NOMO-1 (cell line): ENCODE measurements around the gene S100A2.
A peak's percentile ranks its signal among the peaks of the same experiment; 100 is the strongest.
"Not testable (repeated sequence)": the region's sequence is repeated elsewhere in the genome, so short reads cannot be mapped to it uniquely, and the experiment has no call there.

Experiments used
- DNase-seq, 2 experiments: peaks; one replicate each; lab custom pipeline; 2025; ENCODE audit not compliant: unreplicated experiment in 2 of 2; lab: John Stamatoyannopoulos, UW

The S100A2 gene

DNA sequence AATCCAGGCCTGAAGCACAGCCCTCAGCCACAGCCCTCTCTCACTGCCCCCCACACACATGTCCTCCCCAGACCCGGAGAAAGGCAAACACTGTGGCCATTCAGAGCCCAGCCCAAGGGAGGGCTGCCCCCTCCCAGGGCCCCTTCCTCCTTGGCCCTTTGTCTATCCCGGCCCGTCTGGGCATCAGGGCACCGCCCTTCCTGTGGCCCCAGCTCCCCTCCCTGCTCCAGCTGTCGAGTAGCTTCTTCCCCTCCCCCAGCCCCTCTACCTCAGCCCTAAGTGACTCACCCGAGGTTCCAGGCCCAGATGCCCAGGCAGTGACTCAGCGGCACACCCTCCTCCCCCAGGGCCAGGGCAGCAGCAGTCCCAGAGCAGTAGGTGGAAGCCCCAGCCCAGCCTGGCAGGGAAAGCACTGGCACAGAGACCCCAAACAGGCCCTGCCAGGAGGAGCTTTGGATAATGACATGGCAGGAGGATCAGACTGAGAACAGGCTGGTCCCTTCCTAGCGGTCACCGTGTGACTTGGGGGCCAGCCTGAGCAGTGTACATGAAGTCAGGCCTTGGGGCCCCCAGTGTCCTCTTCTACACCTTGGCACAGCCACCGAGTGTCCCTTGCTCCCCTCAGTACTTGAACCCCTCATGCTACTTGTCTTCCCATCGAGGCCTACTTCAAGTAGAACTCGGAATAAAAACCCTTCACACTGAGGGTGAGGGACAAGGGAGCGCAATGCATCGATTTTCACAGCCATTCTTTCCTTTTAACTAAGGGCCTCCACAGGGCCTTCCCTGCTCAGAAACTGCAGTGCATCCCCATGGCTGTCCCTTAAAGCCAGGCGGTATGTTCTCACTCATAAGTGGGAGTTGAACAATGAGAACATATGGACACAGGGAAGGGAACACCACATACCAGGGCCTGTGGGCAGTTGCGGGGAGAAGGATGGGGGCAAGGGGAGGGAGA, 1.0 kb upstream of the S100A2 start:
- peak; percentile 93 to 98 for DNase-seq

DNA sequence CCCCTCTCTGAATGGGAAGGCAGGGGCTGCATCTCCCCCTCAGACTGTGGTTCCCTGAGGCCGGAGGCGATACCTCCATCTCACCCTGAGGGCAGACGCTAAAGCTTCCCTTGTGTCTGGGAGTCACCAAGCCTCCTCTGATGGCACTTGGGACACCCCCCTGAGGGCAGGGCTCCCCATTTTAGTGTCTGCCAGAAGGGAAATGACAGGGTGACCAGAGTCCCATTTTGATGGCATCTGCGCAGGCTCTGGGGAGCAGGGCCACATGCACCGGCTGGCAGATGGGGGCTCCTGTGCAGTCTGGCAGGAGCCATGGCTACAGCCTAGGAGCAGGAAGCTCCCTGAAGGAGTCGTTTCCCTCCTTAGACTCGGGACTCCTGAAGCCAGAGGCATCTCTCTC, 1.7 kb downstream of the S100A2 start:
- no peak for DNase-seq

DNA sequence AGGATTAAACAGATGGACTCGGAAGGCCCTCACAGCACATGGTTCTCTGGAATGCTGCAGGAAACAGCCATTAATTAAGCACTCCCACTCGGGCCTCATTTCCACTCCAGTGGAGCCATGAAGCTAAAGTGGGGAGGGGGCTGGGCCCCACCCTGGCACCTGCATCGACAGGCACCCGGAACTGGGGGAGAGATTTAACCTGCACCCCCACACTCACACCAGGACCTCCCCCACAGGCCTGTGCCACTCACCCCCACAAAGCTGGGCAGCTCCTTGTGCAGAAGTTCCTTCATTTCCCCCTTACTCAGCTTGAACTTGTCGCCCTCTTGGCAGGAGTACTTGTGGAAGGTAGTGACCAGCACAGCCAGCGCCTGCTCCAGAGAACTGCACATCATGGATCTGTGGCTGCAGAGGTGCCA, 2.2 kb downstream of the S100A2 start:
- no peak for DNase-seq

DNA sequence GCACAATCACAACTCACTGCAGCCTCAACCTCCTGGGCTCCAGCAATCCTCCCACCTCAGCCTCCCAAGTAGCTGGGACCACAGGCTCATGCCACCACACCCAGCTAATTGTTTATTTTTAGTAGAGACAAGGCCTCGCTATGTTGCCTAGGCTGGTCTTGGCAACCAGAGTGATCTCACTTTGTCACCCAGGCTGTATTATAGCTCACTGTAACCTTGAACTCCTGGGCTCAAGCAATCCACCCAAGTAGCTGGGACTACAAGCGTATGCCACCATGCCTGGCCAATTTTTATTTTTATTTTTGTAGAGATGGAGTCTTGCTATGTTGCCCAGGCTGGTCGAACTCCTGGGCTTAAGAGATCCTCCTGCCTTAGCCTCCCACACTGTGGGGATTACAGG, 3.6 kb downstream of the S100A2 start:
- not testable (repeated sequence) for DNase-seq

DNA sequence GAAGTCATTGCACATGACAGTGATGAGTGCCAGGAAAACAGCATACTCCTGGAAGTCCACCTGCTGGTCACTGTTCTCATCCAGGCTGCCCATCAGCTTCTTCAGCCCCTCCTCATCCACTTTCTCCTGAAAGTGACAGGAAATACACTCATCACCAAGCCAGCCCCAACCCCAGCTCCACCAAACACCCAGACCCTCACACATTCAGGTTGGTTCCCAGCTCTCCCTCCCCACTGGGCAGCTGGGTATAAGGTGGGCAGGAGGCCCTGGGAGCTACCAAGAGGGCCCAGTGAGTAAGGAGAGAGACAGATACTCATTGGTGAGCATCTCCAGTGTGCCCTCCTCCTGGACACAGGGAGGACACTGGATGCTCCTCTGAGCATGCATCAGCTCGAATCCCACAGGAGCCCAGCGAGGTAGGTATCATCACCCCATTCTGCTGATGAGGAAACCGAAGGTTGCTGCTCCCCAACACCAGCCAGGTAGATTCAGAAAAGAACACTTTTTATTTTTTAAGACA, 4.1 kb downstream of the S100A2 start:
- DNase-seq: no peak

DNA sequence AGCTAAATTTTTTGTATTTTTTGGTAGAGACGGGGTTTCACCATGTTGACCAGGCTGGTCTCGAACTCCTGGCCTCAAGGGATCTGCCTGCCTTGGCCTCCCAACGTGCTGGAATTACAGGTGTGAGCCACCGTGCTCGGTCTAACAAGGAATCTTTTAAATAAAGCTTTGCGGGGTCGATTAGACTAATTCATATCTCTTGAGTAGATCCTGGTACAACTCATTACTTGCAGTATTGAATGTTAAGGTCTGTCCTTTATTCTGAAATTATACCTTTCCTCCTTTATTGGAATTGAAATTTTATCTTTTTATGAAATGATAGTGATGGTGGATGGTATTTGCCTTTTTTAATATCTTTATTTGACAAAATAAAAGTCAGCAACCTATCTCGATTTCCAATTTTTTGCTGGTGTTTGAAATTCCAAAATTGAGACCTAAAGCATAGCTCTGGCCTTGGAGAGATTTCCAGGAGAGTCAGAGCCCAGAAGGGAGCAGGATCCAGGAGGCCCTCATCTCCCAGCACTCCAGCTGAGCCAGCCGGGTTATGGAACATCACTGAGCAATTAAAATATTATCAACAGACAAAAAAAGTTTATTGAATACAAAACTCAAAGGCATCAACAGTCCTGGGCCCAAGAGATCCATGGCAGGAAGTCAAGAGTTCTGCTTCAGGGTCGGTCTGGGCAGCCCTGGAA, 4.7 kb downstream of the S100A2 start:
- no peak for DNase-seq

DNA sequence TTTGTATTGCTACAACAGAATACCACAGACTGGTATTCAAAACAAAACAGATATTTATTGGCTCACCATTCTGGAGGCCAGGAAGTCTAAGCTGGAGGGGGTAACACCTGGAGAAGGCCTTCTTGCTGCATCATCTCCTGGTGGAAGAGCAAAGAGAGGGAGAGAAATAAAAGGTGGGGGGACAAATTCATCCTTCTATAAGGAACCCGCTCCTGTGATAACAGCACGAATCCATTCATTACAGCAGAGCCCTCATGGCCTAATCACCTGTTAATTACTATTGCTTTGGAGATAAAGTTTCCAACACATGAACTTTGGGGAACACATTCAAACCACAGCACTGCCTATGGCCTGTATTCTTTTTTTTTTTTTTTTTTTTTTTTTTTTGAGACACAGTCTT, 5.4 kb downstream of the S100A2 start:
- no peak for DNase-seq

DNA sequence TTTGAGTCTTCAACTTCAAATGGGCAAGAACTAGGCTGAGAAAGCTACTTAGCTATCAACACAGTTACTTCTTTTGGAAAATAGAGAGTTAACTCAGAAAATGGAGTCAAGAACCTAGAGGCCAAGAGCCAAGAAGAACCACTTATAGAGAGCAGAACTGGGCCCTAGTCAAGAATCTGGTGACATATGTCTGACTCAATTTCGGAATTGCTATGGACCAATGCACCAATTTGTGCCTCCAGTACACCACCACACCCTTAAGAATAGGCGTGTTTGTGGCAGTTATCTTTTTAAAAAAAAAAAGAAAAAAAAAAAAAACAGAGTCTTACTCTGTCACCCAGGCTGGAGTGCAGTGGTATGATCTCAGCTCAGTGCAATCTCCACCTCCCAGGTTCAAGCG, 7.8 kb downstream of the S100A2 start:
- no peak for DNase-seq

DNA sequence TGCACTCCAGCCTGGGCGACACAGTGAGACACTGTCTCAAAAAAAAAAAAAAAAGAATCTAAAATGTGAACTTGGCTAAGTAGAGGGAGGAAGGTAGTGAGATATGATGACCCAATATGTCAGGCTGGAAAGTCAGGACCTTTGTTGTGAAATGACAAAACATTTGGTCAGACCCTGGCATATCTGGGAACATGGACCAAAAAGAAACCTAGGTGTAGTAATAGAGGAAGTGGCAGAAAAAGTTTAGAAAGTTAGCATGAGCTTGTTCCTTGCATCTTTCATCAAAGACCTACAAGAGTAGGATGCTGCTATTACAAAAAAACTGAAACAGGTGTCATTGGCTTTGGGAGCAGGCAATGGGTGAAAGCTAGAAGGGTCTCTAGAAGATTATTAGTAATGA, 9.3 kb downstream of the S100A2 start:
- DNase-seq: no peak

DNA sequence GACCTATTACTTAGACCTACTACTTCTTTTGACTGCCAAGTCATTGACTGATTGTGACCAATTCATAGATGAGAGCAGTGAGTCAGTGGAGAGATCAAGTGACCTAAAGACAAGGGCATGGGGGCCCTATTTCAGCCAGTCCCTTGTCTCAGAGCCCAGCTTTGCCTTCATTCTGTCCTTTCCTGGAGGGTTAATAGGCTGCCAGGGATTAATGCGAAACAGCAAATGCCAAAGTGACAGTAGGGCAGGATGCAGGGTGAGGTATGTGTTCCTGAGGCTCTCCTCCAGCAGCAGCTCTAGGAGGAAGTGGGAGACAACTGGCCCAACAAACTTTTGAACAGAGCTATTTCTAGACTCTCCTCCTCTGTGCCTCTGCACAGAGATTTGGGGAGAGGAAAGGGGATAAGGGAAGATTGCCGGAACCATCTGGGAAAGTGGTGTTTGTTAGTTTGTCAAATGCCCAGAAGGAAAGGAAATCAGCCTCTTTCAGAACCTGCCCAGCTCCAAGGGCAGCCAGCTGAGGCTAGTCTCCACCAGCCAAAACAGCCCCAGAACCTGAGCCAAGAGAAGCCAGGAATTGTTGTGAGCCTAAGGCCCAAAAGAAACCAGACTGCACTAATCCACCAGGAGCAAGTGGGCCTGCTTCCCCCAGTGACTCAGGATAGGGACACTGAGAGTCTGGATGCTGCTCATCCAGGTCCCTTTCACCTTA, 11.7 kb downstream of the S100A2 start:
- no peak for DNase-seq

DNA sequence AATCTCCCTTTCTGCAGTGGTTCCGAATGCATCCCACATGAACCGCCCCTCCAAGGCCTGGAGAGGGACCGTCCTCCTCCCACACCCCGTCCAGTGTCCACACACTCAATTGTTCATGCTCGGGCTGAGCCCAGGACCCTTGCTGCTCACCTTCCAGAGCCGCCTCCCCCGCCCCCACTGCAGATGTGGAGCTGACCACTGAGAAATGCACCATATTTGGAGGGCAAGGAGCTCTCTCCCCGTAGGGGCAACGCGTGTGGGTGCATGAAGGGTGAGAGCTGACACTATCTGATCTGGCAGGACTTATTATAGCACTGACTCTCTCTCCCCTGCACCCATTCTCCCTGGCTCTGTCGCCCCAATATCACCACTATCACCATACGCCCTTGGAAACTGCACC, 12.5 kb downstream of the S100A2 start:
- no peak for DNase-seq

DNA sequence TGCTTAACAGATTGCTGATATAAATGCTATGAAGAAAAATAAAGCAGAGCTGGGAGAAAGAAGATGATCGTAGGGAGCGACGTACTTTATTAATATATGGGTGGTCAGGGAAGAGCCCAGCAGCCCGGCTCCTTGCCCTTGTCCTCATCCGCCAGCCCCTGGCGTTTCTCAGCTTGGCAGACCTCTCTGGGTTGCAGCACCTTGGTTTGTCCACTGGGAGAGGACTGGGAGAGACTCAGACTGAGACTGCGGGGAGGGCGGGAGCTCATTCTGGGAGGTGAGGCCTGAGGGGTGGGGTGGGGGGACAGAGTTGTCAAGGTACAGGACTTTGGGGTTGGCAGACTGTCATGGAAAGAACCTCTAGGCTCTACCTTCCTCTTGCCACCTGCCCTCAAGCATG, 13.3 kb downstream of the S100A2 start:
- no peak for DNase-seq

DNA sequence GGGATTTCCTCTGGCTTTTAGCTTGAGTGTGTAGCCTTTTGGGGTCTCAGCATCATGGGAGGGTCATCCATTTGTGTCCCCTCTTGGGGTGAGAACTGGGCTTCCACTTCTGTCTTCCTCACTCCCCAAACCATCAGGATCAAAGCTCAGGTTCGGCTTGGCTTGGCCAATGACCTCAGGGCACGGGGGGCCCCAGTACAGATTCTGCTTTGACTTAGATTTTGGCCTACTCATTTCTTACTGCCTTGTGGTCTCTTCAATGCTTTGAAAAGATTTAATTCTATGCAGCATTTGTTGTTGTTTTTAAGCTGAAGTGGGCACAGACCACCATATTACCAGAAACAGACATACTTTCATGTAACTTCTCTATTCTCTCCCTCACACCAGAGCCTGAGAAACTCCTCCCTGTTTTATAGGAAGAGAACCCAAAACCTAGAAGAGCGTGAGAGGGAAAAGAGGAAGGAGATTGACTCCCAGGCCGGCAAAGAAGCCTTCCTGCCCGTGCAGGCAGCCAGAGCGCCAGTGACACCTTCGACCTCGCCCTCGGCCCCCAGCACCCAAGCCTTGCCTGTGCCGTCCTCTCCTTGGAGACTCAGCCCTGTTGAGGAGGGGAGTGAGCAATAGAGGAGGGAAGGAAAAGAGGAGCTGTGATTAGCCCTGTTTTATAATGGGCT, 14.7 kb downstream of the S100A2 start:
- DNase-seq: peak; percentile 74 to 87

DNA sequence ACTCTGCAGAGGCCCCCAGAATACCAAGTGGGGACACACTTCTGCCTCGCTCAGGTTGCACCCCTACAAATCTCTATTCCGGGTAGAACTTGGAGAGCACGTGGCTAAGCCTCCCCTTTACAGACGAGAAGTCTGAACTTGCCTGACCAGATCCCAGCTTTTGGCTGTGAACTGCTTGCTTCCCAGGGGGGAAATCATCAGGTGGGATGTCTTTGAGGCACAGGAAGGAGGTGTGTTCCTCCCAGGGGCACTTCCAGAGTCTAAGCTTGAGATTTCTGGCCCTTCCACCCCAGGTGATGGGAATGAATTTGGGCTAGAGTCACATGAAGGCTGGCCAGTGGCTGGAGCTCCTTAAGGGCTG, 15.3 kb downstream of the S100A2 start:
- no peak for DNase-seq

DNA sequence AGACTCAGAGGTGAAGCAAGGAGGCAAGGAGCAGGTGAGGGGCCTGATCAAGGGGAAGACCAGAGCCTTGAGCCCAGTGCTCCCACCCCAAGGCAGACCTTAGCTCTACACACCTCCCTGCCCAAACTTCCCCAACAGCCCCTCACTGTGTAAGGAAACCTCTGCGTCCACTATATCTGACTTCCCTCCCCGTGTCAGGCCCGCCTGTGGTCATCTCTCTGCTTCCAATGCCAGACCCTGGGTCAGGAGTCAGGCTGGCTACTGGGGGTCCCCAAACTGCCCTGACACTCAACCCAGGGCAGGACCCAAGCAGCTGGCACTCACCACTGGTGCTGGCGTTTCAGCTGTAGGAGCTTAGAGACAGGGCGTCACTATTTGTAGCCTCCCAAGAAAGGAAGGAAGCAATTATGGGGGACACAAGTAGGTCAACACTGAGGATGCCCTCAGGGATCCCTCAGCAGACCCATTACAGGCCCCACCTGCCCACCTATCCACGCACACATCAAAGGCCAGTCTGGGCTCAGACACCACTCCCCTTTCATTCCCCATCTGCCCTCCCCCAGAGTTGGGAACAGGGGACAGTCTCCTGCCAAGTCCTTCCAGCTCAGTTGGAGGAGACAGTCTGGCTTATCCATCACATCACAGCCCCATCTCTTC, 15.8 kb downstream of the S100A2 start:
- no peak for DNase-seq

DNA sequence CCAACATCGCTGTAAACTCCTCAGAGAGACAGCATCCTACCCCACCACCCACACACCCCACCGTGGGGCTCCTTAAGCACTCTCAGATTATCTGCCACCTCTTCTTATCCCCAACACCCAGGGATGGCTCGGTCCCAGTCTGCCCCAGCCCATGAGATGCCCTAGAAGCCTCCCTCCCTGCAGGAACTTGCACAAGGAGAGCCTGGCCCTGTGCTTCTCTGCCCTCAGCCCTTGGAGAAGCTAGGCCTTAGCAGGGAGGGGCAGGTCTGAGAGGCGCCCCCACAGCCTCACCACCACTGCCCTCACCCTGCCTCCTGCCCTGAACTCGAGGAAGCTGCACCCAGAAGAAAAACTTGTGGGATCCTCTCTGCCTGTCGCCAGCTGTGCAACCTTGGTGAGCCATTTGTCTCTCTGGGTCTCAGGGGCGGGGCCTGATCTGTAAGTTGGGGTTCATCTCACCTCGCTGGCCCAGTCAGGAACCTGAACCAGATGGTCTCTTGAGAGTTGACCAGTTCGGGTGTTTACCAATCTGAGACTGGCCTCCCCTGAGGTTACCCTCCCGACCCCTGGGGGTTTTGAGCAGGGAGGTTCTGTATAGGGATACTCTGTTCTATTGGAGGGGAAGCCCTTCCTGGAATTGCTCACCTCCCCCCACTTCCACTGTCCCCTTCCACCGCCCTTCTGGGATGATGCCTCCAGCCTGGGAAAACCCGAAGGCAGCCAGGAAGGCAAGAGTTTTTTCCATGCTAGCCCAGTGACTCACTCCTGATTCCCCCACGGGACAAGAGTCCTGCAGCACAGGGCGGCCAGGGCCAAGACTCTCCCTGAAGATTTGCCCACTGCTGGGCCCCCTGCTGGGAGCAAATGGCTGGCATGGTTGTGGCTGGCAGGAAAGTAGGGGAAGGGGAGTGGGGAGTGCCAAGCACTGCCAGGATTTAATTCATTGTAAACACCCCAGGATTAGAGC, 16.6 kb downstream of the S100A2 start, which contains the start of gene S100A3:
Gene S100A3 (minus strand): TSS at position 537 of the 967 bp plus-strand sequence. CDS start 773 bp downstream, outside the sequence.
- no peak for DNase-seq

DNA sequence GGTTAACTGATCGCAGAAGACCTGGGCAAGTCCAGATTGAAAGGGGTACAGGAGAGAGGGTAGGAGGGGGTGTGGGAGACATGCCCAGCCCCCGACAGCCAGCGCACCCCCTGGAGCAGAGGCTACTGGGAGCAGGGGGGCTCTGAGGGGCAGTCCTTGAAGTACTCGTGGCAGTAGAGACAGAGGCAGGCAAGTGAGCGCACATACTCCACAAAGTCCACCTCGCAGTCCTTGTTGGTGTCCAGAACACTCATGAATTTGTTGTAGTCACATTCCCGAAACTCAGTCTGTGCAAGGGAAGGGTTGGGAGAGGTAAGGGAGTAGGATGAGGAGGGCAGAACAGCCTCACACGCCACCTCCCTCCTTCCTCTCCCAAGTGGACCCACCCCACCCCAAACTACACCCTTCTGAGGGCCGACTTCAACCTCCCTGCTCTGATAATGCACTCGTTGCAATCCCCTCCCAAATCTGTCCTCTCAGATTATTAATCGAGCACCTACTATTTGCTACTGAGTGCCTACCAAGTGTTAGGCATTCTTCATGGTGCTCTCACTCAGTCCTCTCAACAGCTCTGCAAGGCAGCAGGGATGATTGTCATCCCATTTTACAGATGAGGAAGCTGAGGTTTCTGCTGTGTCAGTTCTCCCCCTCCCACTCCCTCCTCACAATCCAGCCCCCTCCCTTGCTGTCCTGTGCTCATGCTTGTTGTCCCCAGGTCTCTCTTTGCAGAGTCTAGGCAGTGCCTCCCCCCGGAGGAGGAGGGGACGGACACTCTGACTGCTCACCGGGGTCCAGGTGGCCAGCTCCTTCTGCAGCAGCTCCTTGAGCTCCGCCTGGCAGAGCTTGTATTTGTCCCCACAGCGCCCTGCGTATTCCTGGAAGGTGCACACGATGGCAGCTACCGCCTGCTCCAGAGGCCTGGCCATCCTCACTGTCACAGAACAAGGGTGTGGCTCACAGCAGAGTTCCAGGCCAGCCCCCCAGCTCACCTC, 17.8 kb downstream of the S100A2 start:
- DNase-seq: no peak
